NCI-H2171 treated with DMSO at 0.1 percent for 48 hours (cell line): Measurements from ENCODE around the gene VPS13A.
"Not testable (repeated sequence)": the region's sequence is repeated elsewhere in the genome, so short reads cannot be mapped to it uniquely, and the experiment has no call there.

Experiments used
- DNase-seq: peaks from one replicate; lab custom pipeline; 2025; lab: John Stamatoyannopoulos, UW

The VPS13A gene

GRCh38 chr9:77424993-77425392 lies 247.7 kb downstream of the VPS13A start:
- DNase-seq: no peak

DNA sequence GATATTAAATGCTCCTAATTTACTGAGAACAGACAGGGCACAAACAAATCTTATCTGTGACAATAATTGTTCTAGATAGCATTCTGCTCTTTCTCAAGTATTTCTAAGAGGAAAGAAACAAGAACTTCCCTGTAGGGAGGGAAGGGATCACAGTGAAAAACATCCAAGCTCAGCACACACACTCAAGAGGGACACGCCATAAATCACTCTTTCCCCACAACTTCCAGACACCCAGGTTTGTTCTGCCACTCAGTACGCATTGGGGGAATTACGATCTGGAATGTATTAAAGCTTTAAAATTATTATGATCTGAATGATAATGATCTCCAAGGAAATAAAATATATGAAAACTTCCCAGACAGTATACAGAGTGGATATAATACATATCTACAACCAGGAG lies 249.4 kb downstream of the VPS13A start:
- no peak for DNase-seq

GRCh38 chr9:77427256-77427927 lies 250.1 kb downstream of the VPS13A start:
- peak; percentile 42 for DNase-seq

DNA sequence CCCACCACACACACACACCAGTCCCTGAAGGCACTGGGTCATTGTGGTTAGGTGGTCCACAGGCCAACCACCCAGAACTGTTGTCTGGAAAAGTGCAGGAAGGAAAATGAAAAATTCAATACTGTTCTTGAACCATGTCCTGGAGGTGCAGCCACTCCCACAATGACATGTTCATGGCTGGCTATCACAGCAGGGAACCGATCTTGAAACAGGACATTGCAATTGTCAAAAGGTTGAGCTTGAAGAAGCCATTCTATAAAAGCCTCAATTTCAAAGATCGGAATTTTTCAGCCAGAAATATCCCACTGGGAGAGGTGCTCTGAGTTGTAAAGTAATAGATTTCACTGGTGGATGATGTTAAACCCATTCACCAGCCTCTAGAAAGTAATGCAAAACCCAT lies 252.6 kb downstream of the VPS13A start:
- no peak for DNase-seq

- no peak for DNase-seq
Measured at GRCh38 chr9:77432053-77432452, 254.7 kb downstream of the VPS13A start.

GRCh38 chr9:77433675-77434445 lies 256.5 kb downstream of the VPS13A start:
- DNase-seq: peak; percentile 74

DNA sequence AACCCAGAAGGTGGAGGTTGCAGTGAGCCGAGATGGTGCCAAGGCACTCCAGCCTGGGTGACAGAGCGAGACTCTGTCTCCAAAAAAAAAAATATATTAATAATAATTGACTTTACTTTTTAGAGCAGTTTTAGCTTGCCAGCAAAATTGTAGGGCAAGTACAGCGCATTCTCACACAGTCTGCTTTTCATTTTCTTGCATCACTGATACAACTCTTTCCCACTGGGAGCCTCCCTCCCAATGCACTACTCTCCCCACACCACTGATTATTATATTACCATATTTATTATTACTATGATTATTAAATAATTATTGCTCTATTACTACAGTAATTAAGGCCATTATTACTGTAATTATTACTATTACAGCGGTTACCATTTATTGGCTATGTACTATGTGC lies 257.9 kb downstream of the VPS13A start:
- DNase-seq: no peak

GRCh38 chr9:77435688-77436087 lies 258.4 kb downstream of the VPS13A start:
- DNase-seq: peak; percentile 18

DNA sequence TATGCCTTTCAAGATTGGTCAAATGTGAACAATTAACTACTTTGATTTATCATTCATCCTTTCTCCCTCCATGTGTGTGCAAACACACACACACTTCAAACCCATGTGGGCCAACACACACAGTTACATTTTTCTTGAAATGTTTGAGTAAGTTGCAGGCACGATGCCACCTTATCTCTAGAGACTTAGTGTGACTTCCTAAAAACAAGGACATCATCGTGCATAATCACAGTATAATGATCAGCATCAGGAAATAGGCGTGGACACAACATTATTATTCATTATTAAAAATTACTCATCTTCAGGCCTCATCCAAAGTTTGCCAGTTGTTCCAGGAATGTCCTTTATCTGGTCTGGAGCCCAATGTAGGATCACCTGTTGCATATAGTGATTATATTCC lies 261.3 kb downstream of the VPS13A start:
- DNase-seq: no peak

DNA sequence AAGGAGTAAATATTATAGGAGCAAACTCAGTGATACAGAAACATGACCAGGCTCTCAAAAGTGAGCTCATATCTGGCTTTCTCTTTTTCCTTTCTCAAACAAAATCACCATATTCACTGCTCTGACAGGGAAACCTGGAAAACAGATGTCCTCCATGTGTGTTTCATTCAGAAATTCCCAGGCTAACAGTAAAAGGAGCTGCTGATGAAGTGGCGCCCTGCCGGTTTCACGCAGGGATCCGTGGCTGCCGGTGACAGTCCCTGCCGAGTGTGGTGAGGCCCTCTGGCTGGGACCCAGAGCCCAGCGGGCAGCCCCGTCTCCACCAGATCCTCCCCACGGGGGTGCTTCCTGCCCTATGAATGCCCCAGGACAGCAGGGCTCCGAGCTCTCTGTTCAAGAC lies 262.7 kb downstream of the VPS13A start:
- DNase-seq: peak; percentile 67

DNA sequence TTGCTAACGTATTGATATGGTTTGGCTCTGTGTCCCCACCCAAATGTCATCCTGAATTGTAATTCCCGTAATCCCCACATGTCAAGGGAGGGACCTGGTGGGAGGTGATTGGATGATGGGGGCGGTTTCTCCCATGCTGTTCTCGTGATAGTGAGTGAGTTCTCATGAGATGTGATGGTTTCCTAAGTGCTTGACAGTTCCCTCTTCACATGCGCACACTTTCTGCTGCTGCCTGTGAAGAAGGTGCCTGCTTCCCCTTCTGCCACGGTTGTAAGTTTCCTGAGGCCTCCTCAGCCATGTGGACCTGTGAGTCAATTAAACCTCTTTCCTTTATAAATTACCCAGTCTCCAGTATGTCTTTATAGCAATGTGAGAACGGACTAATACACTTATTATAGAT lies 263.8 kb downstream of the VPS13A start:
- not testable (repeated sequence) for DNase-seq

DNA sequence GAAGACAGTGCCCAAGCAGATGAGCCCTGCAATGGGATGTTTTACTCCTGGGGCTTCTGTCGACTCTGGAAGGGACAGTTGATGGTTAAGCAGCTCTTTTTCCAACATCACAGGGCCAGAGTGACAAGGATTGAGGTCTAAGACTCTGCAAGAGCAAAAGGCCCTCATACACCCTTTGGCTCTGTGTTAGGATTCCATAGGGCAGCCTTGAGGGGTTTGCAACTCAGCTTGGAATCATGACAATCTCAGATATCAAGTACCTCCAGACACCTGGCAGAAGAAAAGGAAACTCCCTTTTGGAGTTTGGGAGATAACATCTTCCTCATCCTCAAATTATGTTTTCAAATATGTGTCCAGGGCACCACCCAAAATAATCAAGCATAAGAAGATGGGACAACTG lies 265.1 kb downstream of the VPS13A start:
- no peak for DNase-seq

GRCh38 chr9:77447646-77448045 lies 270.3 kb downstream of the VPS13A start:
- DNase-seq: no peak

DNA sequence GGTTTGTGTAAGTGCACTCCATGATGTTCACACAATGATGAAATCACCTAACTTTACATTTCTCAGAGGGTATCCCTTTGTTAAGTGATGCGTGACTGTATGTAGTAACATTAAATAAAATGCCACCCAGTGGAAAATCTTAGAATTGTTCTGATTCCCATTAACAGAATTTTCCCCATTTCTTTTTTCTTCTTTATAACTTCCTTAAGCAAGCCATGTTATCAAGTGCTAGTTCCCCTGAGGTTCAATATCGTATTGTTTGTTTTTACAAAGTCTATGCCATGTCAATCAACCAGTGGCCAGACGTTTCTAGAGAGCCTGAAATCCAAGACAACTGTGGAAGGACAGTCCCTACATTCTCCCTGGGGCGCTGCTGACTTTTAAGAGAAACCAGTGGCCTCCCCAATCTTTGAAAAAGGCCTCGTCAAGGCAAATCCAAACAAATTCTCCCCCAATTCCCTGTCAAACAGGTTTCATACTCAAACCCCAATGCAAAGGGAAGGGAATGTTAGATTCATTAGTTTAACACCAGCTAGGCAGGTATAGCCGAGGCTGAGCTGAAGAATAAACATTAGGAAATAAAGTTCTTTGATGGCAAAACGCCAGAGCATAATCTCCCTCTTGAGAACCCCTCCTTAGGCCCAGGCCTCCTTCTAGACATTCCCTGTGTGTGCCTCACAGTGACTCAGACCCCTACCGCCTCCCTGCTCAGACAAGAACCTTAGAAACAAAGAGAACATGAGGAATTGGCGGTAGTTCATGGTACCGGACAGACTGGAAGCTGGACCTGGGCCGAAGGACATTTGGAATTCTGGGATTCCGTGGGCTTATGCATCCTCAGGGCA lies 272.1 kb downstream of the VPS13A start:
- DNase-seq: no peak

GRCh38 chr9:77450085-77450475 lies 272.7 kb downstream of the VPS13A start:
- no peak for DNase-seq

DNA sequence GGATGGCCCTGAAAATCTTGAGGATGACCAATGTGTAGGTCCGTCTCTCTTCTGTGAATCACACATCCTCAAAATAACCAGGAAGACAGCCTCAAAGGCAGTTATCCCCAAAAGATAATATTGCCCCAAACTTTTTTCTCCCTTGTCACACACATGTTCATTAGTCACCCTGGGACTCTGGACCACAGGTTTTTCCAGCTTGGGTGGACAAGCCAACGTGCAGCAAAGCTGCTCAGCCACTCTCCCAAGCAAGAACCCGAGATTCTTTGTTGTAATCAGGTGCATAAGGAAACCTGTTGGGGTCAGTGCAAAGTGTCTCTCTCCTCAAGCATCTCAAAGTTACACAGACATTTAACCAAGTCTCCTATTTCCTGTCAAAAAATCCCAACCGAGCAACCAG lies 274.2 kb downstream of the VPS13A start:
- DNase-seq: no peak

- no peak for DNase-seq
Measured at GRCh38 chr9:77453825-77454647, 276.7 kb downstream of the VPS13A start.

GRCh38 chr9:77454663-77455062 lies 277.3 kb downstream of the VPS13A start:
- DNase-seq: no peak

GRCh38 chr9:77455312-77455927 lies 278.1 kb downstream of the VPS13A start:
- peak; percentile 12 for DNase-seq

- peak; percentile 70 for DNase-seq
Measured at GRCh38 chr9:77456829-77457437, 279.6 kb downstream of the VPS13A start.
